GM18858 (cell line): Measurements from ENCODE around the gene XPO1.
"Not testable (repeated sequence)": the region's sequence is repeated elsewhere in the genome, so short reads cannot be mapped to it uniquely, and the experiment has no call there.

Source experiments
- ATAC-seq: cut with Tn5 transposase; IDR thresholded peaks from one replicate; pipeline ENCODE4 v1.9.1; 2021; ENCODE audit not compliant: unreplicated experiment

The XPO1 gene

GRCh38 chr2:61538200-61538919 lies at the start of gene XPO1:
XPO1 (minus strand) TSS chr2:61538356; CDS start chr2:61533897, 4,459 bp downstream.
- ATAC-seq = peak; percentile 62

GRCh38 chr2:61586928-61587327 lies 48.8 kb upstream of the XPO1 start:
- ATAC-seq = not testable (repeated sequence)

- no peak for ATAC-seq
Measured at GRCh38 chr2:61585383-61585782, 47.2 kb upstream of the XPO1 start.

GRCh38 chr2:61584368-61584767 lies 46.2 kb upstream of the XPO1 start:
- ATAC-seq = not testable (repeated sequence)

GRCh38 chr2:61582165-61582564 lies 44.0 kb upstream of the XPO1 start:
- no peak for ATAC-seq

GRCh38 chr2:61581716-61582115 lies 43.6 kb upstream of the XPO1 start:
- no peak for ATAC-seq

GRCh38 chr2:61575447-61575859 lies 37.3 kb upstream of the XPO1 start:
- ATAC-seq = no peak

GRCh38 chr2:61566566-61566965 lies 28.4 kb upstream of the XPO1 start:
- ATAC-seq = no peak

- no peak for ATAC-seq
Measured at GRCh38 chr2:61562615-61563014, 24.5 kb upstream of the XPO1 start.

- ATAC-seq = no peak
Measured at GRCh38 chr2:61558160-61558559, 20.0 kb upstream of the XPO1 start.

GRCh38 chr2:61557381-61557780 lies 19.2 kb upstream of the XPO1 start:
- ATAC-seq = no peak

- no peak for ATAC-seq
Measured at GRCh38 chr2:61554604-61555003, 16.4 kb upstream of the XPO1 start.

GRCh38 chr2:61550375-61551209 lies 12.4 kb upstream of the XPO1 start:
- no peak for ATAC-seq

GRCh38 chr2:61549546-61549945 lies 11.4 kb upstream of the XPO1 start:
- no peak for ATAC-seq

- ATAC-seq = no peak
Measured at GRCh38 chr2:61543062-61543461, 4.9 kb upstream of the XPO1 start.

GRCh38 chr2:61540167-61540566 lies 2.0 kb upstream of the XPO1 start:
- ATAC-seq = not testable (repeated sequence)

GRCh38 chr2:61538920-61539520 lies 864 bp upstream of the XPO1 start:
- no peak for ATAC-seq

- no peak for ATAC-seq
Measured at GRCh38 chr2:61537950-61538199, 281 bp downstream of the XPO1 start.

- ATAC-seq = no peak
Measured at GRCh38 chr2:61537277-61537949, 743 bp downstream of the XPO1 start.

GRCh38 chr2:61536572-61537276 lies 1.4 kb downstream of the XPO1 start:
- ATAC-seq = peak; percentile 43

GRCh38 chr2:61536180-61536571 lies 2.0 kb downstream of the XPO1 start:
- ATAC-seq = no peak
